Esophagus (tissue), 2 donors: ENCODE data around the gene ADAM29. TPM values are rescaled to one million over a fixed set of nuclear protein-coding genes. Genes with fewer than 3 reads are reported as not detected.
"Not testable (repeated sequence)": the region's sequence is repeated elsewhere in the genome, so short reads cannot be mapped to it uniquely, and the experiment has no call there.

ENCODE experiments used
- H3K27ac ChIP-seq, 2 donors: one replicate each; pipeline ENCODE4 v1.5.1; 2013; ENCODE audit warnings: low read depth in 2 of 2, mild to moderate bottlenecking in 2 of 2, inconsistent platforms in 1 of 2, low read length in 1 of 2, moderate library complexity in 1 of 2
- H3K27me3 ChIP-seq, 2 donors: one replicate each; pipeline ENCODE4 v1.6.1; 2013; ENCODE audit warnings: low read length in 2 of 2, control low read depth in 1 of 2, mild to moderate bottlenecking in 1 of 2; ENCODE audit not compliant: insufficient read depth in 2 of 2, control insufficient read depth in 1 of 2
- H3K36me3 ChIP-seq, 2 donors: one replicate each; pipeline ENCODE4 v1.6.1; 2013; ENCODE audit warnings: low read length in 1 of 2; ENCODE audit not compliant: control insufficient read depth in 2 of 2, insufficient read depth in 2 of 2
- H3K4me1 ChIP-seq, 2 donors: one replicate each; pipeline ENCODE4 v1.6.1; 2013; ENCODE audit warnings: low read length in 1 of 2; ENCODE audit not compliant: control insufficient read depth in 2 of 2, insufficient read depth in 2 of 2
- H3K4me3 ChIP-seq, 2 donors: one replicate each; pipeline ENCODE4 v1.5.1; 2013; ENCODE audit warnings: low read length in 2 of 2, mild to moderate bottlenecking in 2 of 2, low read depth in 1 of 2, moderate library complexity in 1 of 2
- H3K9me3 ChIP-seq, 2 donors: one replicate each; pipeline ENCODE4 v1.6.1; 2013; ENCODE audit warnings: mild to moderate bottlenecking in 2 of 2, low read depth in 1 of 2, low read length in 1 of 2, moderate library complexity in 1 of 2; ENCODE audit not compliant: control insufficient read depth in 2 of 2, insufficient read depth in 1 of 2
- WGBS, 2 donors: extraction: QIAGEN DNeasy Blood & Tissue Kit; methylation state at CpG; one replicate each; pipeline ENCODE4 v1.1.7; 2013; 5-methylcytosine and 5-hydroxymethylcytosine counted together
- polyA plus RNA-seq, 2 donors: library from polyadenylated mRNA; stranded (reverse); fragments of 200-250 nt; gene quantifications; one replicate each; pipeline ENCODE4 v1.2.3, GENCODE V29; 2013
- donor health status: healthy with polysubstance abuse.
- donor health status: Bipolar disorder and iron deficiency.

ADAM29 gene
- polyA plus RNA-seq = not detected

- WGBS, 2 donors = 85 to 89% methylated on average over 5 of the region's 5 CpGs
- Histone ChIP-seq H3K9me3 (no peaks in the 10 kb centered on the region), H3K27me3 (no peaks in the 10 kb centered on the region), H3K27ac (no peak within 1 kb of the TSS), H3K4me3 (no peak within 1 kb of the TSS), H3K4me1 (no peaks in the 10 kb centered on the region), H3K36me3 (no peaks in the 10 kb centered on the region)
Observed at GRCh38 chr4:174918058-174918457, at the start of gene ADAM29. Gene ADAM29 (plus strand): TSS chr4:174918358. CDS start chr4:174975526, 57,168 bp downstream.

- 54 to 73% methylated on average over 3 of the region's 3 CpGs for whole genome bisulfite sequencing, 2 donors
- H3K27ac ChIP-seq = no peak overlapping the region
- no peaks in the 10 kb centered on the region for H3K36me3 ChIP-seq
- H3K9me3 ChIP-seq = no peaks in the 10 kb centered on the region
- H3K4me3 ChIP-seq = no peak overlapping the region
- no peaks in the 10 kb centered on the region for H3K4me1 ChIP-seq
- no peaks in the 10 kb centered on the region for H3K27me3 ChIP-seq
Observed at GRCh38 chr4:174869339-174869738, 48.8 kb upstream of the ADAM29 start.

GRCh38 chr4:174870311-174870710, 47.8 kb upstream of the ADAM29 start:
- 24 to 30% methylated on average over 2 of the region's 2 CpGs for WGBS, 2 donors
- no peak overlapping the region for H3K4me3 ChIP-seq
- H3K27me3 ChIP-seq = no peaks in the 10 kb centered on the region
- no peak overlapping the region for H3K27ac ChIP-seq
- H3K4me1 ChIP-seq = no peaks in the 10 kb centered on the region
- no peaks in the 10 kb centered on the region for H3K36me3 ChIP-seq
- H3K9me3 ChIP-seq = no peaks in the 10 kb centered on the region

GRCh38 chr4:174871407-174871806, 46.8 kb upstream of the ADAM29 start:
- no peak overlapping the region for H3K4me3 ChIP-seq
- H3K27ac ChIP-seq = no peak overlapping the region
- no peaks in the 10 kb centered on the region for H3K9me3 ChIP-seq
- H3K27me3 ChIP-seq = no peaks in the 10 kb centered on the region
- H3K4me1 ChIP-seq = no peaks in the 10 kb centered on the region
- no peaks in the 10 kb centered on the region for H3K36me3 ChIP-seq

GRCh38 chr4:174873146-174873545, 45.0 kb upstream of the ADAM29 start:
- not testable (repeated sequence) for H3K27me3 ChIP-seq, H3K4me1 ChIP-seq, H3K36me3 ChIP-seq, H3K9me3 ChIP-seq, H3K4me3 ChIP-seq, H3K27ac ChIP-seq
- 48 to 50% methylated on average over 3 of the region's 4 CpGs for WGBS, 2 donors

- Histone ChIP-seq H3K4me1 (no peaks in the 10 kb centered on the region), H3K4me3 (no peak overlapping the region), H3K27me3 (no peaks in the 10 kb centered on the region), H3K36me3 (no peaks in the 10 kb centered on the region), H3K27ac (no peak overlapping the region), H3K9me3 (no peaks in the 10 kb centered on the region)
- 25 to 32% methylated on average over 1 of the region's 1 CpG for WGBS, 2 donors
Observed at GRCh38 chr4:174873931-174874330, 44.2 kb upstream of the ADAM29 start.

- Histone ChIP-seq H3K4me3 (no peak overlapping the region), H3K27ac (no peak overlapping the region), H3K4me1 (no peaks in the 10 kb centered on the region), H3K9me3 (no peaks in the 10 kb centered on the region), H3K36me3 (no peaks in the 10 kb centered on the region), H3K27me3 (no peaks in the 10 kb centered on the region)
- WGBS, 2 donors = 52 to 57% methylated on average over 1 of the region's 1 CpG
Observed at GRCh38 chr4:174874898-174875297, 43.3 kb upstream of the ADAM29 start.

- Histone ChIP-seq H3K4me3 (no peak overlapping the region), H3K27ac (no peak overlapping the region), H3K36me3 (no peaks in the 10 kb centered on the region), H3K9me3 (no peaks in the 10 kb centered on the region), H3K4me1 (no peaks in the 10 kb centered on the region), H3K27me3 (no peaks in the 10 kb centered on the region)
- 60 to 74% methylated on average over 7 of the region's 7 CpGs for WGBS, 2 donors
Observed at GRCh38 chr4:174880001-174880400, 38.2 kb upstream of the ADAM29 start.

GRCh38 chr4:174882317-174882992, 35.7 kb upstream of the ADAM29 start:
- Histone ChIP-seq H3K4me1 (no peaks in the 10 kb centered on the region), H3K36me3 (no peaks in the 10 kb centered on the region), H3K4me3 (no peak overlapping the region), H3K27ac (no peak overlapping the region), H3K27me3 (no peaks in the 10 kb centered on the region), H3K9me3 (no peaks in the 10 kb centered on the region)
- WGBS, 2 donors = 72% methylated on average over 6 of the region's 6 CpGs

- Histone ChIP-seq H3K9me3 (peaks cover 0 to 5% of the 10 kb centered on the region in 2 donors), H3K27me3 (no peaks in the 10 kb centered on the region), H3K4me1 (no peaks in the 10 kb centered on the region), H3K4me3 (no peak overlapping the region), H3K36me3 (no peaks in the 10 kb centered on the region), H3K27ac (no peak overlapping the region)
Observed at GRCh38 chr4:174907508-174907907, 10.7 kb upstream of the ADAM29 start.
